MV-4-11 (cell line): Measurements from ENCODE around the gene KRT4.
A peak's percentile ranks its signal among the peaks of the same experiment; 100 is the strongest.

Experiments used
- DNase-seq: peaks from one replicate; lab custom pipeline; 2025; lab: John Stamatoyannopoulos, UW

KRT4 gene

DNA sequence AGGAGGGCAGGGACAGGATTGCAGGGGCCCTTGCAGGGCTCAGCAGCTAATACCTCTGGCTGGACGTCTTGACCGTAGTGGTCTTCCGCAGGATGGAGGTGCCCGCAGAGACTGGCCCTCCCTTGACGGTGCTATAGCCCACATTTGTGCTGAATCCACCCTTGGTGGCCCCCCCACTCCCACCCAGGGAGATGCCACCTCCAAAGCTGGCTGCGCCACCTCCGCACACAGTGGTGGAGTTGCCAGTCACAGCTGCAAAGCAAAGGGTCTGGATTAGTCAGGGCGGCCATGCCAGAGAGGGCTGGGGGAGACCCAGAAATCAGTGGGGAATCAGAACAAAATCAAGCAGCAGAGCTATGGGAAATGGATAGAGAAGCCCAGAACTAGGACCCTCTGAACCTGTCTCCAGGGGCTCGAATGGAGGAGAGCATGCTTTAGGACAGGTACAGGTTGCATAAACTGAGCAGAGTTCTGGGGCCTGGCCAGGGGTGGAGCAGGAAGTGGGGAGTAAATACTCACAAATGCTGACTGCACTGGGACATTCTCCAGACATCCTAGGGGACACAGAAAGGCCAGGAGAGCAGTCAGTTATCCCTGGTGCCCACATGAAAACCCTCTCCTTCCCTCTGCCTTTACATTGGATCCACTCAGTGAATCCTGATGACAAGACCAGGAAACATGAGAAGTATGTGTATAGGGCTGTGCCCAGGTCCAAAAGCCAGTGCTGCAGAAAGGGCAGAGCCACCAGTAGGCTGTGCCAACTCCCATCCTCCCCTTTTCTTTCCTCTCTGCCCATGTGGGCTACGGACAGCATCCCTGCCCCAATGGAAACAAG is 8.1 kb upstream of the KRT4 start:
- no peak for DNase-seq

DNA sequence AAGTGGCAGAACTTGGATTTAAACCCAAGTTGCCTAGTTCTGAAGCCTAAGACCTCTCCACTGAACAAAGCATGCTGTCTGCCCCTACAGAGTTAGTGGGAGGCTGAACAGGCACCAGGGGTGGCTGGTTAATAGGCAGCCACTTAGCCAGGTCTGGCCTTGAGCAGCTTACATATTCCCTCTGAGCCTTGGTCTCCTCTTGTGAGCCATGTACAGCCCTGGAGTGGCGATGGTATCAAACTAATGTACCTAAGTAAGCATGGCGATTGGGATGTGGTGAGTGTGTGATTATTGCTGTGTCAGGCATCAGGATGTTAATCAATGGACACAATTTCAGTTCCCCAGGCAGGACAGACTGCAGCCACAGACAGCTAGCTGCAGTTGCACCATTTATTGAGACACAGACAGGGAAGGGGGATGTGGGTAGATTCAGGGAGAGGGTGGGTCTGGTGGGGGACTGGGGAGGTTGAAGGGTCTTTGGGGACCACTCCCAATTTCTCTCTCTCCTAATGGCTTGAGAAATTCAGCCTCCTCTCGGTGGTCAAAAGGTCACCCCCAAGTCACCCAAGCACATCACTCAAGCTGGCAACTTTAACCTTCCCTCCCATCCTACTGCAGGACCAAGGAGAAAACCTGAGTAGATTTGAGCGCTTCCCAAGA is 7.3 kb upstream of the KRT4 start:
- peak; percentile 5 for DNase-seq

DNA sequence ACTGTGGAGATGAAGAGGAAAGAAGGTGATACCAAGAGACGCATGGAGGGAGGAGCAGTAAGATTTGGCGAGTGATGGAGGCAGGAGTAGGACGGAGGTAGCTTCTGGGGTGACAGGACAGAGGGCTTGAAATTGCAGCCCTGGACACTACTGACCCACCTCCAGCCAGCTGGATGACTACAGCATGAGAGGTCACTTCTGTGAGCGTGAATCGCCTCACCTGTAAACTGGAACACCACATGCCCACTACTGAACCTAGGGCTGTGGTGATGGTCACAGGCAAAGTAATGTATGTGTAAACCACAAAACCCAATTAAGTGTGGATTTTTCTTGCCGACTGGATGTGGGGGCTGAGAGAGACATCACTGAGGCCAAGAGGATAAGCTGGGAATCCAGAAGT is 6.6 kb upstream of the KRT4 start:
- DNase-seq: no peak

DNA sequence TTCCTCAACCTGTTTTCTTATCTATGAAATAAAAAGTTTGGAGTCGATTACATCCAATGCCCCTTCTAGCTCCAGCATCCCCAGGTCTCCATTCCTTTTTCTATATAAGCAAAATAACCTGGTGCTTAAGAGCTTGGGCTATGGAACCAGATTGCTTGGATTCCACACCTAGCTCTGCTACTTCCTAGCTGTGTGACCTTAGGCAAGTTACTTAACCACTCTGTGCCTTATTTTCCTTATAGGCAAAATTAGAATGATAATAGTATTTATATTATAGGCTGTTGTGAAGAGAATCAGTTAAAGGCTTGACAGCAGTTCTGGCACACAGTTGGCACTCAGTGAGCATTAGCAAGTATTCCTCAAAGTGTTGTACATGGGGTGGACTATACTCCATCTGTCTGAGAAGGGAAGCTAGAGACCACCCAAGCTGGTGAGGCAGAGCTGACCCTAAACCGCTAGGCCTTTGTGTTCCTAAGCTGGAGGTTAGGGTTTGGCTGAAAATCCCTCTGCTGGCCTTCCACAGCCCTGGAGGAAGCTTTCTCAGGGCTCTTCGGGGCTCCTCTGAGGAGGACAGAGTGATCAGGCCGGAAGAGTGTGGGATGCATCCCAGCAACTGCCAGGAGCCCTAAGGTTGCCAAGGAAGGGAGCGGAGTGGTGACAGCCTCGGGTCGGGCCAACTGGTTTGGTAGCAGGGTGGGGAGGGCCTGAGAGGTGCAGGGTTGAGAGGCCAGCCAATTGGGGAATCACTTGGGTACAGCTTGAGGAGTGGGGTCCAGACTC is 6.0 kb upstream of the KRT4 start:
- no peak for DNase-seq

DNA sequence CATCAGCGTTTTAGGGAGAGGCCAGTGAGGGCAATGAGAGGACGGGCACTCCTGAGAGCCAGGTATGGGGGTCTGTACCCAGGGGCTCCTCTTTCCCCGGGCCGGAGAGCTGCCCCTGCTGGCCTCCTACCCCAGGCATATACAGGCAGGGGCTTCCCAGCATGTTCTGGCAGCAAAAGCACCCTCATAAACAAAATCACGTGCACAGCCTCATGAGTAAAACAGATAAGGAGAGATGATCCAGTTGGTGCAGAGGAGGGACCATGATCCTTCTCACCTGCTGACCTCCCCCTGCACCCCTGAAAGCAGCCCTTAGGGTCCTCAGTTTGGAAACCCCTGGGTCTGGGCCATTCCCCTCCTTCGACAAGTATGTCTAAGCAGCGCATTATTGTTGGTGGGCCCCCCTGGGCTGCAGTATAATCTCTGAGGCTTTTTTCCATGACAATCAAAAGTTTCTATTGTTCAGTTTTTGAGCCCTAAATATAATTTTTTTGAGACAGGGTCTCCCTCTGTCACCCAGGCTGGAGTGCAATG is 5.0 kb upstream of the KRT4 start:
- no peak for DNase-seq

DNA sequence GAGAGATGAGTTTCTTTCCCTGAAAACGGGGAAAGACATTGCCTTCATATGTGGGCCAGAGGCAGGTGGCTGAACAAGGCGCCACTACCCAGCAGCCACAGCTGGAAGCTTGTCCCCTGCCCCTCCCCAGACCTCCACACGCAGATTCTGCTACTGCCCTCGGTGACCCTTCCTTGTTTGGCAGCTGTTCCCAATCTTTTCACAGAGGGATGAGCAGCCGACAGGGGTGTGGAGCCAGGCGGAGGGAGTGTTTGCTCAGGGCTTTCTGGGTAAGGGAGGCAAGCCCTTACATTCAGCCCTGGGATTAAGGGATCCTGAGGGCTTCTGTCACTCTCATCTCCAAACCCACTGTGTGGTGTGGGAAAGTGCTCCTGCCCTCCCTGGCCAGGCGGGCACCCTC is 4.5 kb upstream of the KRT4 start:
- DNase-seq: no peak

DNA sequence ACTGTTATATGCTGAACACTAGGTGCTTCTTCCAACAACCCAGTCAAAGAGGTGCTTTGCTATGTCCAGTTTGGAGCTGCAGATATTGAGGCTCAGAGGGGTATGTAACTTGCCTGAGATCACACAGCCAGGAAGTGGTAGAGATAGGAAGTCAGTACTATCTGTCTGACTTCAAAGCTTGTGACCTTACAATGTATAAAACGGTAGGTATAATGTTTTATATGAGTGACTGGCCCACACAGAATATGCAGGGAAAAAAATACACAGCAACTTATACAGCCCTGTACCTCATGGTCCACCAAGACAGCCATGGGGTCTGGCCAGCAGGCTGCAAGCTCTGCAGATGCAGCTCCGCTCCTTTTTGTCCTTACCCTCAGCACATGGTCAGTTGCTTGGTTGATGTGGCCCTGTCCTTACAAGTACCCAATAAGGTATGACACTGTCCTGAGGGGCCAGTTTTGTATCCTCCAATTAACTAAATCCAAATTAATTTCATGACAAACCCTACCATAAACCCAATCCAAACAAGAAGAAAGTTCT is 3.9 kb upstream of the KRT4 start:
- no peak for DNase-seq

DNA sequence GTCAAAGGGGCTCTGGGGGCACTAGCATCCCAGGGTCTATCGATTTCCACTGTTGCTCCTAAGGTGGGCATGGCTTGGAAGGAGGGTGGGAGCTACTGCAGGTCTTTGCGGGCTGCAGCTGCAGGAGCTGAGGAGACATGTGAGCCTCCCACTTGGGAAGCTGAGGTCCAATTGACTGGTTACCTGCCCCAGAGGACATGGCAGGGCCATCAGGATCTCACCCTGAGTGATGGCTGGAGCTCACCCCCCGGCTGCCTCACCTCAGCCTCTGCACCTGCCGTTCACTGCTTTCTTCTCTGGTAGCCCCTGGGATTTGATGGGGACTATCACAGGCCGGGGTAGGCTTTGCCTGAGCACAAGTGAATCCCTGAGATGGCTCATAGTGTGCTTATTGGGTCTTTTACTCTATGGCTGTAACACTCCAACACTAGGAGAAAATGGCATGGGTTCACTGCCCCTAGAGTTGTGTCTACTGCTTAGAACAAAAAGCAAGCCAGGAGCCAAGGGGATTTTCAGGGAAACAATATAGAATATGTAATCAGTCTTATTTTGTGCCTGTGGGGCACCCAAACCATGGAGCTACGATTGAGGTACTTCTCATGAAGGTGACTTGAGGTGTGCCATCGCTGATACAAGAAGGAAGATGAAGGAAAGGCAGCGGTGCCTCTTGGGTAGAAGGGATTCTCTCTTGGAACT is 3.2 kb upstream of the KRT4 start:
- DNase-seq: no peak

DNA sequence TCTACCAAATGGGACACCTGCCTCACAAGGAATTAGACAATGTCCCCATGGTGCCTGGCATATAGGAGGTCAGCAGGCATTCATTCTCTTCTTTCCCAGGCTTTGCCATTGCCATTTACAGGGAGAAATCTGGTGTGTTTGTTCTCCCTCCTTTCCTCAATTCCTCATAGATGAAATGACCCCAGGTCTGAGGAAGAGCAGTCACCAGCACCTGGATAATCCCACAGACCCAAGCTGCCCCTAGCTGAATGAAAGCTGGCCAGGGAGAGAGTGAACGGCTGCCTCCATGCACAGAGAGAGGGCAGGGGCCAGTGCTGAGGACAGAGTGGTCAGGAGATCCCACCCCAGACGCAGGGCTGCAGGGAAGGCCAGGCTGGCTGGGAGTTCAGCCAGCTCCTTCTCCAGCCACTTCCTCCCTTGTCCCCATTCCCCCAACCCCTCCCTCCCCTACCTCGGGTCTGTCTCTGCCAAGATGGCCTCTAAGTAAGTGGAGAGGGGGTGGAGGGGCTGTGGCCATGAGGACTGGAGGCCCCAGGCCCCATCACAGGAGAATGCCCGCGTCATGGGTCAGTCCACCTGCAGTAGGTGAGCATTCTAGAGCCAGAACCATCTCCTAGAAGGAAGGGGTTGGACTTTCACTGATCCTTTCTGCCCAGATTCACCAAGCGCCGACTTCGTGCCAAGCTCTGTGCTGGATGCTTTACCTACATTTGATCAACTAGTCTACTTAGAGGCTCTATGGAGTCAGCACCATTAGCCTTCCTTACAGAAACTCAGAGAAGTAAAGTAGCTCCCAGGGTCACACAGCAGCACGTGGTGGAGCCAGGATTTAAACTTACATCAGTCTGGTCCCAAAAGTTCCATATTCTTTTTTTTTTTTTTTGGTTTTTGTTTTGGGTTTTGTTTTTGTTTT is 2.0 kb upstream of the KRT4 start:
- DNase-seq: no peak

DNA sequence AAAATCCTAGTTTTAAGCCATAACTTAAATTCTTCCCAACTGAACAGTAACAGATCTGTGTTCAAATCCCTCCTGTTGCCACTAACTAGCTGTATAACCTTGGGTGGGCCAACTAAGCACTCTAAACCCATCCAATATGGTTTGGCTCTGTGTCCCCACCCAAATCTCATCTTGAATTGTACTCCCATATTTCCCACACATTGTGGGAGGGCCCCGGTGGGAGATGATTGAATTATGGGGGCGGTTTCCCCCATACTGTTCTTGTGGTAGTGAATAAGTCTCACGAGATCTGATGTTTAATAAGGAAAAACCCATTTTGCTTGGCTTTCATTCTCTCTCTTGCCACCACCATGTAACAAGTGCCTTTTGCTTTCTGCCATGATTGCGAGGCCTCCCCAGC is 1.2 kb upstream of the KRT4 start:
- DNase-seq: no peak

DNA sequence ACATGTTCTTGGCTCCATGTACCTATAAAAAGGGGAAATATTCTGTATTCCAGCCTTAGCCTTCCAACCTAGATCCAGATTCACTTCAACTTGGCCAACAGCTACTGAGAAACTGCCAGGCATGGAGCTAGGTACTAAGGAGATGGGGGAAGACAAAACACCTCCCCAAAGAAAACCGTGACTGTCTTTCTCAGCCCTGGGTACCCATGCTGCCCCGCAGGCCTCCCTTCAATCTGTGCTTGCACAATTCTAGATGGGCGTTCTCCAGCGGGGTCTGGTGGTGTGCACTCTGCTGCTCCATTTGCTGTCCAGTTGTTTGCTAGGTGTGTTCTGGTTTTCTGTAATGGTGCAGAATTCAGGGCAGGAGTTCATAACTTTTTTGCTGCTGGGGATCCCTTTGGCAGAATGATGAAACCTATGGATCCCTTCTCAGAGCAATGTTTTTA is 817 bp upstream of the KRT4 start:
- DNase-seq: no peak

DNA sequence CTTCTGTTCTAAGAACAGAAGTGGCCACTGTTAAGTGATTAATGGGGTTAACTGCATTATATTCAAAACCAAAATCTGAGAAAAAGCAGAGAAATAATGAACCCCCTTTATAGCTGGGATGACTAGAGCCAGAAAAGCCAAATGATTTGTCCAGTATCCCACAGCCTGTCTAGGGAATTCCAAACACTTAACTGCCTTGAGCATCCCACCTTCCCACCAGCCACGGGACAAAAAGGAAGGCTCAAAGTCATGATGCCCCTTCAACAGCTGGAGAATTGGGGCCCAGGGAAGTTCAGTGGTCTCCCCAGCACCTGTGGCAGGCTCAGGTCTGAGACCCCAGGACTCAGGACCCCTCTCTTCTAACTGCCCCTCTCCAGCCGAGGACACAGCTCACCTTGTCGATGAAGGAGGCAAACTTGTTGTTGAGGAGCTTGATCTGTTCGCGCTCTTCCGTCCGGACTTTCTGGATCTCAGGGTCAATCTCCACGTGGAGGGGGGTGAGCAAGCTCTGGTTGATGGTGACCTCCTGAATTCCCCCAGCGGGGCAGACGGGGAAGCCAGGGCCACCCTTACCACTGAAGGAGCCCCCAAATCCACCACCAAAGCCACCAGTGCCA is 605 bp downstream of the KRT4 start:
- DNase-seq: no peak

DNA sequence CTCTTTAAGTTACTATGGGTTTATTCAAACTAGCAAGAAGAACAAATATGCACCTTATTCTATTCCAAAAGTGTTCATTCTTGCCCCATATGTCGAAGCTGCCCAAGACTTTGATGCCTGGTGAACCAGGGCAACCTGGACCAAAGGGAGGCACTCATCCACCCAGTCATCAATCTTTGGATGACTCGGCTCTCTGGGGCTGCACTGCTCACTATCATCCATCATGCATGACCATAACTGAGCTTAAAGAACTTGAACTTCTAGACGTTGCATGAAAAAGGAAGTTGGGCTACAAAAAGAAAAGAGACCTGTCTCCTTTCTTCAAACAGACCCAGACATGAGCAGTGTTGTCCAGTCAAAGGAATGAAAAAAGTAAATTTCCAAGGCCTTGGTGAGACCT is 1.2 kb downstream of the KRT4 start:
- DNase-seq: no peak

DNA sequence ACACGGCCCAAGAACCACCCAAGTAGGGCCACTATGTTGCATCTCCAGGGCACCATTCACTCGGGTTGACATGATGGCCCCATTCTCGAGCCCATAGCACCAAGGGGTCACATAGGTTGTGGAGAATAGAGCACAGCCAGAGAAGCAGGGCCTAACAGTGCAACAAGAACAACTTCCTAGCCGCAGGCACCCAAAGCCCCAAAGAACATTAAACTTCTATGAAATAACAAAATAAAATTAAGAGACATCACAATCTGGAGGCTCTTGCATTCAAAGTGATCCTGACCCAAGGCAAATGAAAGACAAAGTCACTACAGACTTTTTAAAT is 1.9 kb downstream of the KRT4 start:
- DNase-seq: no peak

DNA sequence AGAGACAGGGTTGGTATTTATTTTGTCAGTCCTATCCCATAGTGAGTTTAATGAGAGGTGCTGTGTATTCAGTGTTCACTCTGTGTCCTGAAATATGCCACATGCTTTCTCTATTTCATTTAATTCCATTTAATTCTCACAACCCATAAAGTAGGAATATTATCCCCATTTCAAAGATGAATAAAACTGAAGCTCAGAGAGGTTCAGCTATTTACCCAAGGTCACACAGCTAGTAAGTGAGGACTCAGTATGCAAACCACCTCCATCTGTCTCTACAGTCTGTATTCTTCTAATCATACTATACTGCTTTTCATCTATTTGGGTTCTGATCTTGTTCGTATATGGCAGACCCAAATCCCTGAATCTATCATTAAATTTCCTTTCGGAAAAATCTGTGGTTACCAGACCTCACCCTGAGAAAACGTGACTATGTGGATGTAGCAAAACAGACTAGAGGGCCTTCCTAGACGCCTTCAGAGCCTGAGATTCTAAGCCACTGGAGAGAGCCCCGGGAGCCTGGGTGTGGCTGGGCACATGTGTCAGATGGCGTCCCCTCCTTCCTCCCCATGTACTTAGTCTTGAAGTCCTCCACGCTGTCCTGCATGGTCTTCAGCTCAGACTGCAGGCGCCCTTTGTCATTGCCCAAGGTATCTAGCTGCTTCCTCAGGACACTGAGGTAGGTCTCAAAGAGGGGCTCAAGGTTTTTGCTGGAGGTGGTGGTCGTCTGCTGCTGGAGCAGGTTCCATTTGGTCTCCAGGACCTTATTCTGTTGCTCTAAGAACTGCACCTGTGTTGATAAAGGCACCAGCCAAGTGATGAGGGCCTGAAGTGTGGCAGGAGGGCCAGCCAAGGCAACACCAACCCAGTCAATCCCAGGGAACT is 2.5 kb downstream of the KRT4 start:
- no peak for DNase-seq

DNA sequence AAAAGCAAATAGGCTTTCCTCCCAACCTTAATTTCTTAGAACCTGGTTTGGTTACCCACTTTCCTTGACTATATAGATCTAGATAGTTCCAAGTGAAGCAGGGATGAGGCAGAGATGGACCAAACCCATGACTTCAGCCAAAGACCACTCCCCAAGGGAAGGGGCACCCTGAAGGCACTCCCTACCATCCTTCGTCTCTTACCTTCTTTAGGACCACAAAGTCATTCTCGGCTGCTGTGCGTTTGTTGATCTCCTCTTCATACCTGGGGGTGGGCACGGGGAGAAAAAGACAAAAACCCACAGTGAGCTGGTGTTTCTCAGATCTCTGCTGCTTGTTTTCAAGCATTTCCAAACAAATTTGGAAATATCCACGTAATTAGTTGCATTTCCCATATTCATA is 3.4 kb downstream of the KRT4 start:
- no peak for DNase-seq

DNA sequence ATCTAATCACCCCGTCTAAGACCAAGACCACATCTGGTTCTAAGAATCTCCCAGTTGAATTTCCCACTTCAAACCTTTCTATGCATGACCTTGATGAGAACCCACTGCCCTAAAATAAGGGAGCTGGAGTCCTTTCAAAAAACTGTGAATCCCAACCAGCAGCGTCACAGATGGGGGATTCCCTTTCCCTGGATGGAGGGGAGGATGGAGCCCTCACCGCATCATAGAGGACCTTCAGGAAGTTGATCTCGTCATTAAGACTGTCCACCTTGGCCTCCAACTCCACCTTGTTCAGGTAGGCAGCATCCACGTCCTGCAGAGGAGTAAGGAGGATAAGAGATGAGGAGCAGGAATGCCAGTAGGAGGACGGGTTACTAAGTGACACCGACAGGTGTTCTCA is 4.8 kb downstream of the KRT4 start:
- DNase-seq: no peak

DNA sequence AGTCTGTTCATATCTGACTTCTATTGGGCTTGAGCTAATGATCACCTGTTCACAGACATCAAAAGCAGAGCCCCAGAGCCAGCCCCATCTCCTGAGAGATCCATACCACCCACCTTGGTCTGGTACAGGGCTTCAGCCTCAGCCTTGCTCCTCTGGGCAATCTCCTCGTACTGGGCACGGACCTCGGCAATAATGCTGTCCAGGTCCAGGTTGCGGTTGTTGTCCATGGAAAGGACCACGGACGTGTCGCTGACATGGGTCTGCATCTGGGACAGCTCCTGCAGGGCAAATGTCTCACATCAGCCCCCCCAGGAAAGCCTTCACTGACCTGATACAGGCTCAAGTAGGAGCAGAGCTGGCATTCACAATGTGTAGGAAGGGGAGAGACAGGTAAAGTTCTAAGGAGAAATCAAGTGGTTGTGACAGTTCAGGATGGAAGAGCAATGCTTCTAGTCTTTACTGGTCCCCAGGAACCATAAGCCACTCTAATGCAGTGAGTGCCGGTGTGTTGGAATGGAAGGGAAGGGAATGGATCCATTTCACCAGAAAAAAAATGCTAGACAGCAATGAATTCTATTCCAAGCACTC is 5.2 kb downstream of the KRT4 start:
- DNase-seq: no peak
